HG03354 (cell line): ENCODE data around the gene TMEM169.
"Not testable (repeated sequence)": the region's sequence is repeated elsewhere in the genome, so short reads cannot be mapped to it uniquely, and the experiment has no call there.

Experiments
- ATAC-seq: cut with Tn5 transposase; IDR thresholded peaks from one replicate; pipeline ENCODE4 v1.9.1; 2021; ENCODE audit warnings: mild to moderate bottlenecking; ENCODE audit not compliant: unreplicated experiment, poor library complexity, severe bottlenecking

Gene TMEM169

DNA sequence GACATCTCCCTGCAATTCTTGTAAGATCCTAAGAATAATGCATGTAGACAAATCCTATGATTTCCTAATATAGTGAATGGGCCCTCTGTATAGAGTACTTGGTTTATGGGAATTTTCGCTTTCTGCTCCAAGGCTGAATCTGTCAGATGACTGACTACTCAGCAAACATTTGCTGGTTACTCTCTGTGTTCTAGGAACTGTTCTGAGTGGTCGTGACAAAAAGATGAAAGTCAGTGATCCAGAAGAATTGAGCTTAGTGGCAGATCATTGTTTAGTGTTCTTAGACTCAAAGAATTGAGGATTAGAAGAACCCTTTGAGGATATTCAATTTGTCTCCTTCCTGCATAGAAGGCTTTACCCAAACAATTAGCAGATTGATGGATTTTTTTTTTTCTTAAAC lies 37.4 kb downstream of the TMEM169 start:
- ATAC-seq, result no peak

DNA sequence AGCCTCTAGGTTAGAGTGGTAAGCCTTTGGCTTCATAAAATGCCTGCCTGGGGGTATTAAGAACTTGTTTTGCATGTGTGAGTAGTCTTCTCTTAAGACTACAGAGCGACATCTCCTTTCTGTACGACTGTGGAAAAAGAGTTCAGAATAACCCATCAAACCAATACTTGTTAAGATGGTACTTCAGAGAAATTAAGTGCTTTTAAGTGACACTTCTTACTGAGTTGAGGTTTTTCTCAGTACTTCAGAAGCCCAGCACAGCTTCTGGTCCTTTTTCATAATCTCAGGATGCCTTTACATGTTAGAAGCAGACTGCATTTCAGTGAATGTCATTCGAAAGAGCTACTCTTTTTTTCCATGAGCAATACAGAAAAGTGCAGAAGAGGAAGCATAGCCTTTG lies 38.3 kb downstream of the TMEM169 start:
- no peak for ATAC-seq

DNA sequence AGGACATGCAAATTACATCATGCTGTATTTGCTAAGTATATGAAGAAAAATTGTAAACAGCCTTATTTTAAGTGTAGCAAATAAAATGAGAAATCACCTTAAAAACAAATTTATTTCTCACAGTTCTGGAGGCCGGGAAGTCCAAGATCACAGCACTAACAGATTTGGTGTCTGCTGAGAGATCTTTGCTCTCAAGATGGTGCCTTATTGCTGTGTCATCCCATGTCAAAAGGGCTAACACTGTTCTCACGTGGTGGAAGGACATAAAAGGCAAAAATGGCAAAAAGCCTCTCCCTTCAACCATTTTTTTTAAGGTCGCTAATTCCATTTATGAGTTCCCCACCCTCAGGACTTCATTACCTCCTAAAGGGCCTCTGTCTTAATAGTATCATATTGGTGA lies 39.5 kb downstream of the TMEM169 start:
- no peak for ATAC-seq

DNA sequence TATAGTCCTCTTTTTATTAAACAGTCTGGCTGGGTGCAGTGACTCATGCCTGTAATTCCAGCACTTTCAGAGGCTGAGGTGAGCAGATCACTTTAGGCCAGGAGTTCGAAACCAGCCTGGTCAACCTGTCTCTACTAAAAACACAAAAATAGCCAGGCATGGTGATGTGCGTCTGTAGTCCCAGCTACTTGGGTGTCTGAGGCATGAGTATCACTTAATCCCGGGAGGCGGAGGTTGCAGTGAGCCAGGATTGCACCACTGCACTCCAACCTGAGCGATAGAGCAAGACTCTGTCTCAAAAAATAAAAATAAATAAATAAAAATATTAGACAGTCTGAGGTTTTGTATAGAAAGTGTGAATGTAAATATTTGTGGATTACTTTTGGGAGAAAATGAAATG lies 45.2 kb downstream of the TMEM169 start:
- ATAC-seq, result no peak

DNA sequence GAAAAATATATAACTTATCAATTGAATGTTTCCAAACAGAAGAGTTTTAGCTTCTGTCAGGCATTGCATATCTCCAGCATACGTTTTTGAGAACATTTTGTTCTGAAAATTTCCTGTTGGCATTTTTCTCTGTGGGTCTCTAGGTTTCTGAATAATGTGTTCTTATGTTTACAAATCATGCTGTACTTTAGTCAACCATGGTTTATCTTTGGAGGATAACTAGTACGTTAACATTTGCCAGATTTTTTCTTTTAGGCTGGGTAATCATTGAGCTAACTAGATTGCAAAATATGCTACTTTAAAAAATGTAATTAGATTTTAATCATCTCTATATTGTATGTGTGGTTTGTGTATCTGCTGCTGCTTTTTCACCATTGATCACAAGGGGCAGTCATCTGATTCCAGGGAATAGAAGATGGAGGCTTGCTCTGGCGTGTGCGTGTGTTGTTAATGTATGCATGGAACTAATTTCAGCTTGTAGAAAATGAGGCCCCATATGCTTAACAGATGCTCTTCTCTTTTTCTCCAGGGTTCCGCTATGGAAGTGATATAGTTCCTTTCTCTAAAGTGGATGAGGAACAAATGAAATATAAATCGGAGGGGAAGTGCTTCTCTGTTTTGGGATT lies 48.7 kb downstream of the TMEM169 start:
- no peak for ATAC-seq

DNA sequence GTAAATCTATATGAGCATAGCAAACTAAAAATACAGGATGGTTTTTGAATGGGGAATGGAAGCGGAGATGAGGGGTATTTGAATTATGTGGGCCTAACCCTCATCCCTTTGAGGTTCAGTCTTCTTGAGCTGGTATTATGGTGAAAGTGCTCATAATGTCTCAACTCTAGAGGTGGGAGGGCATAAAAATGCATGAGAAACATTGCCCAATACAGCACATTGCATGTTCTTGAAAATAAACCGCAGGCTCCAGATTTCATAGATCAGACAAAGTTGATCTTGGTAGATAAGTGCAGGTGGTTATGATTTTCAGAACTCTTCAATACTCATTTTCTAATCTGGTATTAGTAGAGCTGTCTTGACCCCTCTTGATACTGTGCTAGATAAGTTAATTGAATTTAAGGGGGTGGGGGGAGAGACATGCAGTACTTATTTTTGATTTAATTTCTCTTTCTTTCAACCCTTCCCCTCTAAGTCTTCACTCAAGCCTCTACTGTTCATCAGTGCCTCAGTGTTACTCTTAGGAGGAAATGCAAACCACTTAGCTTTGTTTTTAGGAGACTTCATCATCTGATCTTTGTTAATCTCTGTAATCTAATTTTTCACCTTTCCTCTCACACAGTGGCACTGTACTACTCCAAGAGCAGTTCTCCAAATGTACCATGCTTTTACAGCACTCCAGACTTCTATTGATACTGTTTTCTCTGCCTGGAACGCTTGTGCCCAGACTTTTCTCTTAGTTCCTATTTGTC lies 49.6 kb downstream of the TMEM169 start:
- ATAC-seq, result no peak

DNA sequence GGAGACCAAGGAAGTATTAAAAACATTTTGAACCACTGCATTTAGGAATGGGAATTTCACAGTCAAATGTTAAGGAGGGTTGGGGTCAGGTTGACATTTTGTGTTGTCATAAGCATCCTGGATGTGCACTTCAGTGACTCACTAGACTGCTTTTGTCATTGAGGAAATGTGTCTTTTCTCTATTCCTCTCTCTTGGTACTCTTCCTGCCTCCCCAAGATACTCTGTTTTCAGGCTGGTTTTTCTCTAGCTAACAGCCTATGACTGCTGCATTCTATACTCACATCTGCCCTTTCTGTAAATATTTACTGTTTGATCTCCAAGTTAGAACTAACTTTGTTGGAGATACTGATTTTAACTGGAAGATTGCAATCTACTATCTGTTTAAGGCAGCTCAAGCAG lies 50.9 kb downstream of the TMEM169 start:
- no peak for ATAC-seq

DNA sequence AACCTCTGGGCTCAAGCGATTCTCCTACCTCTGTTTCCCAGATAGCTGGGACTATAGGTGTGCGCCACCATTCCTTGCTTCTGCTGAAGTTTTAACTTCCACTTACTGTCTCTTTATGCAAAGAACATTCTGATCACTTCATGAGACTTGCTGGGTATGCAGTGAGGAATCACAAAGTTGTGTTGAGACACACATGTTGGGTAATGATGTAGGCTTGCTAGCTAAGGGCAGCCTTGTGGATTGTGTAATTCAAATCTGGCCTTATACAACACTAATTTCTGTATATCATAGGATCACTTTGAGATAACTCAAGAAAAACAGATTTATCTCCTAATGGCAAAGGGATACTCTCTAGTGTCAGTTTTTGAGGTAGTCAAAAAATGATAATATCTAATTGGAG lies 51.7 kb downstream of the TMEM169 start:
- no peak for ATAC-seq

DNA sequence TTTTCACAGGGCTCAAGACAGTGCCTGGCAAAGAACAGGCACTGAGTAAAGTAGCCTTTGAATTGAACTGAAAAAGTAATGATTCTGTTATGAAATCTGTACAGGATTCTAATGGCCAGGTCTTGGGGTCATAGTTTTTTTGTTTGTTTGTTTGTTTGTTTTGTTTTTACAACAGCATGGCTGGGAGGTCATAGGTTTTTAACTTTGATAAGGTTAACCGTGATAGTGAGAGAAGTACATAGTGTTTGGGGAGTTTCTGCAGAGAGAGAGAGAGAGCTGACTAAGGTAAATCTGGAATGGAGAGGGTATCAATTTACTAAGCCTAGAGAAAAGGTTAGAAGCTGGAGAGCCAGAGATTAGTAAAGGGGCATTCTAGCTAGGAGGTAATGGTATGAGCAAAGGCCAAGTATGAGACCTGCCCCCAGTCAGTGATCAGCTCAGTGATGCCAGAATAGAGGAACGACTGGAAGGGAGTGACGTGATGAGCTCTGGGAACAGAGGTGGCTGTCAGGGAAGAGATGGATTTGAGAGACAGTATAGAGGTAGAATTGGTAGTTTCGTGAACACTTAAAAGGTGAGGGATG lies 53.3 kb downstream of the TMEM169 start:
- no peak for ATAC-seq

DNA sequence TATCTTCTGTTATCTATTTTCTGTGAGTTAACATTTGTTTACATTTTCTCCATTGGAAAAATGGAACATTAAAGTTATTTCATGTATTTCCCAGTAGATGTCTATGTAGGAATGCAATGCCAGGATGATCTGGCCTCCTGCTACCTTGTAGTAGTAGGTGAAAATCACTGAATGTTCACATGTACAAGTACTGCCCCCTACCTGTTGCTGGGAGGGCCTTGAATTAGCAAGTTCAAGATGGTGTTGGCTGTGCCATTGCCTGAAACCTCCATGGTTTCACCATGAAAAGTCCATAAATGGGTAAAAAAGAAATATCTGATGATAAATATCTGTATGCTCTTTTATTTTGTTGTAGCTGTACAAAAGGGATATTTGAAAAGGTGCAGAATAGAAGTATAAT lies 58.2 kb downstream of the TMEM169 start:
- ATAC-seq, result no peak

DNA sequence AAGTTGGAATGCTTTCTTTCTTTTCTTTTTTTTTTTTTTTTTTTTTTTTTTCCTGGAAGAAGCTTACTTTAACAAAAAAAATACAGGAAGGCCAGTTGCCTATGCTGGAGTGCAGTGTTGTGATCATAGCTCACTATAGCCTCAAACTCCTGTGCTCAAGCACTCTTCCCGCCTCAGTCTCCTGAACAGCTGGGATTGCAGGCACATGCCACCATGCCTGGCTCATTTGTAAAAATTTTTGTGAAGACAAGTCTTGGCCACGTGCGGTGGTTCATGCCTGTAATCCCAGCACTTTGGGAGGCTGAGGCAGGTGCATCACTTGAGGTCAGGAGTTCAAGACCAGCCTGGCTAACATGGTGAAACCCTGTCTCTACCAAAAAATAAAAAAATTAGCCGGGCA lies 59.8 kb downstream of the TMEM169 start:
- not testable (repeated sequence) for ATAC-seq

DNA sequence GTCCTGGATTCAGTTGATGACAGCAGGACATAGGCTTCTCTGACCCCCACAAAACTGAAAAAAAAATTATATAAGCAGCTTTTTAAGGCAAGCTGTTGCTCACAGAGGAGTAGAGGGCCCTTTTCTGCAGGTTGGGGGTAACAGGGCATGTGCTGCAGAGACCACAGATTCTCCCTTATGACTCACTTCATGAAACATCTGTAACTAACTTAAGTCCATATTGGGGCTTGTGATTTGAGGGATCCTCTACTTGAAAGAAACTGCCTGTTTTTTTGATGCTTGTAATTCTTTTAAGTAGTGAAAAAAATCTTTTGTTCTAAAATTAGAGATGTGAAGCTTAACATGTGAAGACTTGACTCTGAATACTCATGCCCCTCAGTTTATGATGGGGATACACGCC lies 60.8 kb downstream of the TMEM169 start:
- ATAC-seq, result peak; percentile 99

DNA sequence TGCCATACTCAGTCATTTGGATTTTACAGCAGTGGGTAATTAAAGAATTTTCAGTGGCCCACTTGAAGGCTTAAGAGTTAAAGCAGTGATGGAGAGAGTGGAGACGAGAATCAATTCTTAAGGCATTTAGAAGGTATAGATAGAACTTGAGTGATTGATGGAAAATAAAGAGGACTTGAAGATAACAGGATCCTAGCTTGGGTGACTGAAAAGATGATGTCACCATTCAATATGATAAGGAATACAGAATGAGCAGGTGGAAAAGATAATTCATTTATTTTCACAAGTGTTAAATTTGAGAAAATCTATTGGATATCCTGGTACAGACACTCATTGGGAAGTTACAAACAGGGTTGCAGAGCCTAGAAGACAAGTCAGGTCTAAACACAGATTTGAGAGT lies 62.7 kb downstream of the TMEM169 start:
- no peak for ATAC-seq

DNA sequence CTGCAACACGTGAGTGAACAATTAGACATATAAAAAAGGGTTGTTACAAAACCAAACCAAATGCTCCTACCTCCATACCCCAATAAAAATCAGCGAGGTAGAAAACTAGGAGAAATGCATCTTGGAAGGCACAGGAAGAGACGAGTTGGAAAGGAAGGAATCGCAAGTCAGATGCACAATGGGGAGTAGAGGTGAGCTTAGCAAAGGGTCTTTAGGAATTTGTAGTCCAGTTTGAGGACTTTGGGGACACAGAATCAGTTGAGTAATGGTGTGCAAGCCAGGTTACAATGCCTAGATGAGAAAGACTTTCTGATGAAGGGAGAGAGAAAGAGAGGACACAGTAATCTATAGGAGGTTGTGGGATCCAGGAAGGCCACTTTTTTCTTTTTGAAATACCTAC lies 63.1 kb downstream of the TMEM169 start:
- ATAC-seq, result no peak

DNA sequence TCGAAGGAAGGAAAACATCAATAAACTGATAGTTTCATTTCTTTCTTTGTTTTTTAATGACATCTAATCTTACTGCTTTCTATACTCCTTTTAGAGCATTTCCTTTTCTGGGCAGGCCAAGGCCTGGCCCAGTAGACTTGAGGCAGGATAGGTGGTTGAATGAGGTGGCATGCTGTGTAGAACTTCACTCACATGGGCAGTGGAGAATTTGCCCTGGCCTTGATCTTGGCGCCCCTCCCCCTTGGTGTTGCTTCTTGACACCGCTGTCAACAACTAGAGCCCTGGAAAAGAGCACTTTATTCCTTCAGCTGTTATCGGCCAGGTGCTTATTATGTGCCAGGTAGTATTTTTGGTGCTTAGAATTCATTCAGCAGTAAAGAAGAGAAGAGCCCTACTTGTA lies 64.9 kb downstream of the TMEM169 start:
- ATAC-seq, result no peak

DNA sequence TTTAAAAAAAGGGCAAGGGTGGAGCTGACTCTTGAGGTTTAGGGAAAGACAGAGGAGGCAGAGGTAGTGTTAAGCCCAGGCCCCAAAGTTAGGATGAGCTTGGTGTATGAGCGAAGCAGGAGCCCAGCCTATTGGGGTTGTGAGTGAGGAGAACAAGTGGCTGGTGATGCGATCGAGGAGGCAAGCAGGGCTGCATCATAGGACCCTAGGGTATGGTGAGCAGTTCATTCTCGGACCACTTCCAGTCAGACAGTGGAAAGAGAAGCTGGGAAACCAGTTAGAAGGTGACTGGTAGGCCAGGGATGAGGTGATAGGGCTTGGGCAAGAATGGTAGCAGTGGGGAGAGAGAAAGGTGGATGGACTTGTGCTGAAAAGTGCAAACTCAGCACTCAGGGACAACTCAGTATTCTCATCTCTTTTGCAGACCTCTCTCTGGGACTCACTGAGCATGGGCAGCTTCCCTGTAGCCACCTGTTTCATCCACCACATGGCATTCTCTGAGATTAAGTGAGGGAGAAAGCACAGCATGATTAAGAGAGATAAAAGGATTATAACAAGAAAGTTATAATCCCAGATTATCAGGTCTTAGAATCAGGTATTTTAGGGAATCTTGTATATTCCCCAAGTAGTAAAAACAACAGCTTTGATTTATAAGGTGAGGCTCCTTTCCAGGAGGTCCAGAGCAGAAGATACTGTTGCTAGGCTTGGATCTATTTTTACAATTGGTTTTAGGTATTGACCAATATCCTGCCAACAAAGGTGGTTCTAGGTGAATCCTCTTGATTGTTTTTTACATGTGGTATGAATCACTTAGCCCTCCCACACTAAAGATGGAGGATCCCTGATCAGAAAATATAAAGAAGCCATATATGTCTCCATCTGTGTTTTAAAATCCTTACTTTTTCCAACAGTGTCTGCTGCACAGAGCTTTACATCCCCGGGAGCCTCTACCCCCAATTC lies 65.7 kb downstream of the TMEM169 start:
- ATAC-seq, result no peak

DNA sequence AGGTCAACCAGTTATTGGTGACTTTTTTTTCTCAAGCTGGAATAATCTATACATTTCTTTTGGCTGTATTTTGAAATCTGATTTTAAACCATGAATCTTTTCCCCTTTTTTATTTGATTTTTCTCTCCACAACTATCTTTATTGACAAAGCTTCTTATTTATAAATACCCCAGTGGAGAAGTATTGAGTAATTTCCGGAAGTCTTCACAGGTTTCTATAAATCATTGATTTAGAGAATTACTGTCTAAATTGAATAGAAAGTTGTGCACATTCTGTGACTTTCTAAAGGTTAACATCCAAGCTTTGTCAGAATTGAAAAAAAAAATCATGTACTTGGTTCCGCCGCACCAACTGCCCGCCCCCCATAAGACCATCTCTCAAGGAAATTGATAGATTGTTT lies 67.3 kb downstream of the TMEM169 start:
- no peak for ATAC-seq

DNA sequence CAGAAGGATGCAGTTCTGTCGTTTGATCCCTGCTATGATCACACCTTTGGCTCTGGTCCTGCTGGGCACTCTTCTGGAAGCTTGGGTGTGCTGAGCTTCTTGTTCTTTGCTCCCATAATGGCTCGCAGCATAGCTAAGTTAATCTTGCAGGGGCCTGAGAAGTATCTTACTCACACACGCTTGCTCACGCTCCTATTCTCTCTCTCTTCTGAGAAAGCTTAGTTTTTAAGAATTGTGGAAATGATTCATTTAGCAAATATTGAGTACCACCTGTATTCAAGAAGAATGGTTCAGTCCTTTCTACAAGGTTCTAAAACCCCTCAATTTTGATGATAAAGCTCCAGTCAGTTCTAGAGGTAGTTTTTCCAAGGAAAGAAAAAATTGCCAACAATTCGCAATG lies 68.0 kb downstream of the TMEM169 start:
- ATAC-seq, result no peak

DNA sequence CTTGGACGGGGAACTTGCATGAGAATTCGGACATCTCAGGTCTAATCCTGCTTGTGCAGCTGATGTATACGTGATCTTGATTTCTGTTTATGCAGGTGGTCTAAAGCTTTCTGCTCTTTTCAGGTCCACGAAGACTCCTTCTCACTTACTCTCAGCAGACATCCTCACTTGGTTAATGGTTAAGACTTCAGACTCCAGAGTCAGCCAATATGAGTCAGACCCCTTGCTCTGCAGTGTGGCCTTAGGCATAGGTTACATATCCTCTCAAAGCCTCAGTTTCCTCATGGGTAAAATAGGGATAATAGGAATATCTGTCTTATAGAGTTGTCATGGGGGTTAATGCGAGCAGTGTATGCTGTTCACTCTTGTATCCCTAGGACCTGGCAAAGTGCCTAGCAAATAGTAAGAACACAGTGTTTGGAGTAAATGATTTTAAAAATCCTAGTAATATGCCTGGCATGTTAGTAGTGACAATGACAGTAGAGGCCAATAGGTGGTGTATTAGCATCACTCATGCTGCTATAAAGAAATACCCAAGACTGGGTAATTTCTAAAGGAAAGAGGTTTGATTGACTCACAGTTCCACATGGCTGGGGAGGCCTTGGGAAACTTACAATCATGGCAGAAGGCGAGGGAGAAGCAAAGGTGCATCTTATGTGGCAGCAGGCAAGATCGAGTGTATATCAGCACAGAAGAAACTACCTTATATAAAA lies 69.8 kb downstream of the TMEM169 start:
- ATAC-seq, result no peak
